K562 (cell line): ENCODE measurements around the gene PRPF8. TPM values are rescaled to one million over a fixed set of nuclear protein-coding genes. Genes with fewer than 3 reads are reported as not detected.

Source experiments
- BCL6 ChIP-seq: fragments of 250-450 bp; sonication (Bioruptor Pico); IDR thresholded peaks from 2 replicates; pipeline ENCODE4 v1.4.0; 2020
- CCNT2 ChIP-seq: IDR thresholded peaks from 2 replicates; pipeline ENCODE4 v1.6.1; 2011; ENCODE audit warnings: borderline replicate concordance, low read depth, mild to moderate bottlenecking, moderate library complexity, mixed read lengths, low read length; ENCODE audit not compliant: insufficient read length; ENCODE audit errors: extremely low read depth
- CHD2 ChIP-seq: IDR thresholded peaks from 2 replicates; pipeline ENCODE4 v1.6.1; 2011; ENCODE audit warnings: low read depth, low read length
- EZH2 ChIP-seq: IDR thresholded peaks from 2 replicates; pipeline ENCODE4 v1.6.1; 2012; ENCODE audit warnings: low read depth, mild to moderate bottlenecking, inconsistent platforms, low read length, borderline replicate concordance
- GATA2 ChIP-seq: sonication (generic); formaldehyde crosslinking; IDR thresholded peaks from 2 replicates; pipeline ENCODE4 v1.4.0; 2020; ENCODE audit warnings: mild to moderate bottlenecking, missing genetic modification reagents
- HNRNPLL ChIP-seq: fragments of 200-400 bp; formaldehyde crosslinking; IDR thresholded peaks from 2 replicates; pipeline ENCODE4 v1.6.1; 2017; ENCODE audit warnings: low read length, low read depth, mild to moderate bottlenecking; ENCODE audit not compliant: poor library complexity, severe bottlenecking
- KAT7 ChIP-seq: sonication (generic); formaldehyde crosslinking; IDR thresholded peaks from 2 replicates; pipeline ENCODE4 v1.8.0; 2022; ENCODE audit warnings: missing genetic modification reagents, mild to moderate bottlenecking, borderline replicate concordance
- MEF2A ChIP-seq: IDR thresholded peaks from 2 replicates; pipeline ENCODE4 v1.6.1; 2011; ENCODE audit warnings: low read depth, mild to moderate bottlenecking, low read length, moderate library complexity; ENCODE audit not compliant: control insufficient read depth
- NONO ChIP-seq, 2 experiments: fragments of 200-400 bp in 1 of 2; fragments of 450-650 bp in 1 of 2; formaldehyde crosslinking in 1 of 2; IDR thresholded peaks; 2 replicates each; pipeline ENCODE4 v1.6.1; 2017; ENCODE audit warnings: low read depth in 2 of 2, mild to moderate bottlenecking in 2 of 2, moderate library complexity in 2 of 2, low read length in 1 of 2
- POLR2G ChIP-seq: fragments of 200-400 bp; formaldehyde crosslinking; IDR thresholded peaks from 2 replicates; pipeline ENCODE4 v1.6.1; 2017; ENCODE audit warnings: low read depth, mild to moderate bottlenecking, antibody characterized with exemption, low read length, moderate library complexity
- RCOR1 ChIP-seq, 2 experiments: IDR thresholded peaks; 2 replicates each; pipeline ENCODE4 v1.6.1; 2012; ENCODE audit warnings: low read depth in 2 of 2, low read length in 2 of 2, borderline replicate concordance in 1 of 2, improper control_type of control experiment in 1 of 2
- STAG1 ChIP-seq: sonication (generic); formaldehyde crosslinking; IDR thresholded peaks from 2 replicates; pipeline ENCODE4 v1.5.0; 2020; ENCODE audit warnings: missing genetic modification reagents, borderline replicate concordance
- STAT5B ChIP-seq: fragments of 250-450 bp; sonication (Bioruptor Pico); IDR thresholded peaks from 2 replicates; pipeline ENCODE4 v1.8.0; 2021; ENCODE audit warnings: mild to moderate bottlenecking, inconsistent platforms
- TAF1 ChIP-seq: IDR thresholded peaks from 2 replicates; pipeline ENCODE4 v1.6.1; 2011; ENCODE audit warnings: mild to moderate bottlenecking, low read length, moderate library complexity; ENCODE audit not compliant: insufficient read depth, control insufficient read depth, severe bottlenecking; ENCODE audit errors: extremely low read depth
- ZNF830 ChIP-seq: fragments of 250-450 bp; sonication (Bioruptor Pico); IDR thresholded peaks from 2 replicates; pipeline ENCODE4 v1.5.0; 2021; ENCODE audit warnings: mild to moderate bottlenecking
- polyA plus RNA-seq, 8 experiments: library from polyadenylated mRNA; depleted of rRNA in 4 of 8; stranded (reverse) in 5 of 8; unstranded in 3 of 8; fragments of >200 nt; fragmentation: Nextera tagmentation in 2 of 8; fragmentation: Illumina TruSeq in 1 of 8; extraction: Ambion mirVana in 2 of 8; extraction: Trizol in 1 of 8; gene quantifications; 2 replicates each; pipeline versions ENCODE4 v1.2.1 to v1.2.3, GENCODE V29; 2011 to 2014; ENCODE audit warnings: inconsistent platforms in 1 of 8, missing spikeins in 1 of 8
- total RNA-seq, 7 experiments: library from RNA; depleted of rRNA in 6 of 7; stranded (reverse); fragments of >200 nt in 6 of 7; fragmentation: Illumina TruSeq in 2 of 7; extraction: Trizol in 2 of 7; gene quantifications; 2 replicates each; pipeline versions ENCODE4 v1.2.1 to v1.2.3, GENCODE V29; 2011 to 2021; ENCODE audit warnings: low replicate concordance in 1 of 7
- TF ChIP-seq, protein P1 (sequence below): fragments of 450-650 bp; formaldehyde crosslinking; IDR thresholded peaks from 2 replicates; pipeline ENCODE4 v1.4.0; 2020; ENCODE audit warnings: mild to moderate bottlenecking, moderate library complexity
- TF ChIP-seq, protein P2 (sequence below): sonication (generic); formaldehyde crosslinking; IDR thresholded peaks from 2 replicates; pipeline ENCODE4 v1.8.0; 2022; ENCODE audit warnings: missing genetic modification reagents, mild to moderate bottlenecking, borderline replicate concordance
- TF ChIP-seq, protein P3 (sequence below): sonication (generic); formaldehyde crosslinking; IDR thresholded peaks from 2 replicates; pipeline ENCODE4 v1.8.1; 2023; ENCODE audit warnings: mild to moderate bottlenecking, missing genetic modification reagents
- TF ChIP-seq, protein P4 (sequence below): sonication (generic); formaldehyde crosslinking; IDR thresholded peaks from 2 replicates; pipeline ENCODE4 v1.4.0; 2020; ENCODE audit warnings: mild to moderate bottlenecking, missing genetic modification reagents

Gene PRPF8
- total and polyA plus RNA-seq, 9 of the 15 experiments (the other 6 are each of a cell fraction or from before 2014, with no cell fraction given): 64.3 to 294 (median 85.9) TPM

DNA sequence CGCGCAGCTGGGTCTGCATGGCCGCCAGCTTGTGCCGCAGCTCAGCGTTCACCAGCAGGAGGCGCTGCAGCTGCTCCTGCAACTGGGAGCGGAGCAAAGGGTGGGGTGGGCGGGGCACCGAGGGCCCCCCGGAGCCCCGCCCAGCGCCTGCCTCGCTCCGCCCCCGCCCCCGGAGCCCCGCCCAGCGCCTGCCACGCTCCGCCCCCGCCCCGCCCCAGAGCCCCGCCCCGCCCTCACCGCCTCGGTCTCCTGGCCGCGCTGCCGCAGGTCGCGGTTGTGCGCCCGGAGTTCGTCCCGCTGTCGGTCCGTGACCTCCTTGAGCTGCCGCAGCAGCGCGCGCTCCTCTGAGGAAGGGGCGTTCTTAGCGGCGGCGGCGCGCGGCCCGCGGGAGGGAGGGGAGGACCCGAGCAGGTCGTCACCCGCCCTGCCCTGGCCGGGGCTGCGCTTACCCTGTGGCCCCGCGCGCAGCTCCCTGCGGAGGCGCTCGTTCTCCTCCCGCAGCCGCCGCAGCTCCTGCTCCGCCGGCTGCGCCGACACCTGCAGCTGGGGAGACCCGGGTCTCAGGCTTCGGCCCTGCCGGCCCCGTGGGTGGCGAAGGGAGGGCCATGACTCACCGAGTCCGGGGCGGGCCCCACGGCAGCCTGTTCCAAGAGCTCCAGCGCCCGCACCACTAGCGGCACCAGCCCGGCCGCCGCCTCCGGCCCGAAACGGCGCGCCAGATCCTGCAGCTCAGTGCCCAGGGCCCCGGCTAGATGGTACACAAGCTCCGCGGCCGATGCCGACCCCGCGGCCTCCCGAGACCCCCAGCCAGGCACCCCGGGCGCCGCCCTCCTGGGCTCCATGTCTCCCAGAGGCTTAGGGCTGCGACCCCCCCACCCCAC is 35.5 kb downstream of the PRPF8 start (continued):
- TF ChIP-seq, protein P1, sequence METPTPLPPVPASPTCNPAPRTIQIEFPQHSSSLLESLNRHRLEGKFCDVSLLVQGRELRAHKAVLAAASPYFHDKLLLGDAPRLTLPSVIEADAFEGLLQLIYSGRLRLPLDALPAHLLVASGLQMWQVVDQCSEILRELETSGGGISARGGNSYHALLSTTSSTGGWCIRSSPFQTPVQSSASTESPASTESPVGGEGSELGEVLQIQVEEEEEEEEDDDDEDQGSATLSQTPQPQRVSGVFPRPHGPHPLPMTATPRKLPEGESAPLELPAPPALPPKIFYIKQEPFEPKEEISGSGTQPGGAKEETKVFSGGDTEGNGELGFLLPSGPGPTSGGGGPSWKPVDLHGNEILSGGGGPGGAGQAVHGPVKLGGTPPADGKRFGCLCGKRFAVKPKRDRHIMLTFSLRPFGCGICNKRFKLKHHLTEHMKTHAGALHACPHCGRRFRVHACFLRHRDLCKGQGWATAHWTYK (CRISPR knock-in tag): 0 out of 2 replicates have a peak, but pooled peaks have one; percentile 12
- TF ChIP-seq CHD2: peak; percentile 37; the same call in 1 of the 2 replicates
- 0 out of 2 replicates have a peak, but pooled peaks have one; percentile 51 for TF ChIP-seq ZNF830 (CRISPR knock-in tag)
- peak; percentile 30; the same call in 1 of the 2 replicates for TF ChIP-seq STAG1 (CRISPR knock-in tag)
- peak; percentile 17 to 90; a peak in 3 of 4 replicates for TF ChIP-seq NONO (IDR thresholded peaks at IDR 0.05; ENCODE audit: low read depth in 2 of 2, low read length in 1 of 2)
- TF ChIP-seq, protein P2, sequence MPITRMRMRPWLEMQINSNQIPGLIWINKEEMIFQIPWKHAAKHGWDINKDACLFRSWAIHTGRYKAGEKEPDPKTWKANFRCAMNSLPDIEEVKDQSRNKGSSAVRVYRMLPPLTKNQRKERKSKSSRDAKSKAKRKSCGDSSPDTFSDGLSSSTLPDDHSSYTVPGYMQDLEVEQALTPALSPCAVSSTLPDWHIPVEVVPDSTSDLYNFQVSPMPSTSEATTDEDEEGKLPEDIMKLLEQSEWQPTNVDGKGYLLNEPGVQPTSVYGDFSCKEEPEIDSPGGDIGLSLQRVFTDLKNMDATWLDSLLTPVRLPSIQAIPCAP (CRISPR knock-in tag): no peak
- TF ChIP-seq EZH2: no peak
- TF ChIP-seq MEF2A: no peak
- TF ChIP-seq CCNT2: peak; percentile 49
- TF ChIP-seq, protein P3, sequence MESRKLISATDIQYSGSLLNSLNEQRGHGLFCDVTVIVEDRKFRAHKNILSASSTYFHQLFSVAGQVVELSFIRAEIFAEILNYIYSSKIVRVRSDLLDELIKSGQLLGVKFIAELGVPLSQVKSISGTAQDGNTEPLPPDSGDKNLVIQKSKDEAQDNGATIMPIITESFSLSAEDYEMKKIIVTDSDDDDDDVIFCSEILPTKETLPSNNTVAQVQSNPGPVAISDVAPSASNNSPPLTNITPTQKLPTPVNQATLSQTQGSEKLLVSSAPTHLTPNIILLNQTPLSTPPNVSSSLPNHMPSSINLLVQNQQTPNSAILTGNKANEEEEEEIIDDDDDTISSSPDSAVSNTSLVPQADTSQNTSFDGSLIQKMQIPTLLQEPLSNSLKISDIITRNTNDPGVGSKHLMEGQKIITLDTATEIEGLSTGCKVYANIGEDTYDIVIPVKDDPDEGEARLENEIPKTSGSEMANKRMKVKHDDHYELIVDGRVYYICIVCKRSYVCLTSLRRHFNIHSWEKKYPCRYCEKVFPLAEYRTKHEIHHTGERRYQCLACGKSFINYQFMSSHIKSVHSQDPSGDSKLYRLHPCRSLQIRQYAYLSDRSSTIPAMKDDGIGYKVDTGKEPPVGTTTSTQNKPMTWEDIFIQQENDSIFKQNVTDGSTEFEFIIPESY (CRISPR knock-in tag): peak; percentile 24; the same call in 1 of the 2 replicates
- no peak for TF ChIP-seq STAT5B
- TF ChIP-seq GATA2 (CRISPR knock-in tag): no peak
- 0 out of 2 replicates have a peak, but pooled peaks have one; percentile 53 for TF ChIP-seq KAT7 (CRISPR knock-in tag)
- TF ChIP-seq BCL6 (CRISPR knock-in tag): no peak
- TF ChIP-seq RCOR1 (IDR thresholded peaks at IDR 0.05; ENCODE audit: borderline replicate concordance in 1 of 2, low read depth in 2 of 2, low read length in 2 of 2): no peak
- TF ChIP-seq HNRNPLL: peak; percentile 90
- TF ChIP-seq, protein P4, sequence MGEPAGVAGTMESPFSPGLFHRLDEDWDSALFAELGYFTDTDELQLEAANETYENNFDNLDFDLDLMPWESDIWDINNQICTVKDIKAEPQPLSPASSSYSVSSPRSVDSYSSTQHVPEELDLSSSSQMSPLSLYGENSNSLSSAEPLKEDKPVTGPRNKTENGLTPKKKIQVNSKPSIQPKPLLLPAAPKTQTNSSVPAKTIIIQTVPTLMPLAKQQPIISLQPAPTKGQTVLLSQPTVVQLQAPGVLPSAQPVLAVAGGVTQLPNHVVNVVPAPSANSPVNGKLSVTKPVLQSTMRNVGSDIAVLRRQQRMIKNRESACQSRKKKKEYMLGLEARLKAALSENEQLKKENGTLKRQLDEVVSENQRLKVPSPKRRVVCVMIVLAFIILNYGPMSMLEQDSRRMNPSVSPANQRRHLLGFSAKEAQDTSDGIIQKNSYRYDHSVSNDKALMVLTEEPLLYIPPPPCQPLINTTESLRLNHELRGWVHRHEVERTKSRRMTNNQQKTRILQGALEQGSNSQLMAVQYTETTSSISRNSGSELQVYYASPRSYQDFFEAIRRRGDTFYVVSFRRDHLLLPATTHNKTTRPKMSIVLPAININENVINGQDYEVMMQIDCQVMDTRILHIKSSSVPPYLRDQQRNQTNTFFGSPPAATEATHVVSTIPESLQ (CRISPR knock-in tag): 0 out of 2 replicates have a peak, but pooled peaks have one; percentile 32
- peak; percentile 88 for TF ChIP-seq POLR2G
- TF ChIP-seq TAF1: peak; percentile 67
